ENCODE measurements around the gene SLC22A23.

Gene SLC22A23

DNA sequence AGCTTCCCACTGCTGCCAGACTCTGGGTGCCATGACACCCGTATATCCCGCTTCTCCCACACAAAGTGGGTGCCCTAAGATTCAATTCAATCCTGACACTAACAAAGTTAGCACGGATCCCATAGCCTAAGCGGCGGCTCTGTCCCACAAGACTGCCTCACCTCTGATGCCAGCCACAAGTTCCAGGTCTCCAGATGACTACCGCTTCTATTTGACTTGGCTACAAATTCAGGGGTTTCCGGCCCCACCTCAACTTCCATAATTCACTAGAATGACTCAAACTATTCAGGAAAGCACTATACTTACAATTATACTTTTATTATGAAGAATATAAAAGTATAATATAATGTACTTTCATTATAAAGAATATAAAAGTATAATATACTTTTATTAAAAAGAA, 24.8 kb upstream of the SLC22A23 start:
- Mint-ChIP-seq H3K9me3 (peaks cover 17% of the 10 kb centered on the region), H3K27me3 (ENCODE audit: low read depth, poor library complexity) (peaks cover 2% of the 10 kb centered on the region), H3K36me3 (ENCODE audit: low read depth) (no peaks in the 10 kb centered on the region), H3K4me3 (no peak overlapping the region), H3K4me1 (peaks cover 36% of the 10 kb centered on the region), H3K27ac (no peak overlapping the region)
- no peak for TF ChIP-seq CTCF (IDR thresholded peaks at IDR 0.05)
- DNase-seq, result no peak

GRCh38 chr6:3480009-3480408, 23.2 kb upstream of the SLC22A23 start:
- no peak for DNase-seq
- peaks cover 36% of the 10 kb centered on the region for H3K4me1 Mint-ChIP-seq
- TF ChIP-seq CTCF (IDR thresholded peaks at IDR 0.05), result no peak
- peaks cover 17% of the 10 kb centered on the region for H3K9me3 Mint-ChIP-seq
- H3K36me3 Mint-ChIP-seq (ENCODE audit: low read depth), result no peaks in the 10 kb centered on the region
- no peak overlapping the region for H3K4me3 Mint-ChIP-seq
- H3K27me3 Mint-ChIP-seq (ENCODE audit: low read depth, poor library complexity), result peaks cover 4% of the 10 kb centered on the region
- H3K27ac Mint-ChIP-seq, result no peak overlapping the region

DNA sequence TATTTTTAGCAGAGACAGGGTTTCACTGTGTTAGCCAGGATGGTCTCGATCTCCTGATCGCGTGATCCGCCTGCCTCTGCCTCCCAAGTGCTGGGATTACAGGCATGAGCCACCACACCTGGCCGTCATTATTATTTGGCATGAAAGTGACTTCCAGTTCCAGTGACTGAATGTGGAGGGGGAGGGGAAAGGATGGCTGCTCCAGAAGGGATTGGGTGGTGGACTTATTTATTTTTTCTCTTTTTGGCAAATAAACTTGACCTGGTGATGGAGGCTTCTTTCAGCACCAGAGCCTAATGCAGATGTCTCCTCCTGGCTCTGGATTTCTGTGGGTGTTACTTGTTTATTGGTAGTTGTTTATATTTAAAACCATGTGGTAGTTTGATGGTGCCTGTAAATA, 16.9 kb upstream of the SLC22A23 start:
- no peak for DNase-seq
- peaks cover 29% of the 10 kb centered on the region for H3K4me1 Mint-ChIP-seq
- H3K4me3 Mint-ChIP-seq, result no peak overlapping the region
- no peak overlapping the region for H3K27ac Mint-ChIP-seq
- H3K36me3 Mint-ChIP-seq (ENCODE audit: low read depth), result no peaks in the 10 kb centered on the region
- H3K27me3 Mint-ChIP-seq (ENCODE audit: low read depth, poor library complexity), result peaks cover 13% of the 10 kb centered on the region
- no peaks in the 10 kb centered on the region for H3K9me3 Mint-ChIP-seq
- no peak for TF ChIP-seq CTCF (IDR thresholded peaks at IDR 0.05)

DNA sequence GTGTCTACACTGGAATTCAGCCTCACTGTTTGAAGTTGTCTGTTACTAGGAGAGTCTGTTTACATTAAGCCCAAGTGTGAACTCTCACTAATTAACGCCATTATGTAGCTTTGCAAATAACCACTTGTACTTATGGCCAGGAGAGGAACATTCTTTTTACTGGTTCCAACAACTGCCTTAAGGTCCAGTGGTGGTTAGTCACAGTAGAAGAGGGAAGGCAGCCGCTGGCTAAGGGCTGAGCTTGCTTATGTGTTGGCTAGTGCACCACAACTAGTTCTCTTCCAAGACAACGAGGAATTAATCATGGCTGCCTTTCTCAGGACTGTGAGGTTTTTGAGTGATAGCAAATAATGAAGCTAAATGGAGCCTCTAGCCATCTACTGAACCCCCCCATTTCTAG, 14.9 kb upstream of the SLC22A23 start:
- Mint-ChIP-seq H3K4me1 (peaks cover 18% of the 10 kb centered on the region), H3K27ac (no peak overlapping the region), H3K9me3 (no peaks in the 10 kb centered on the region), H3K36me3 (ENCODE audit: low read depth) (no peaks in the 10 kb centered on the region), H3K4me3 (no peak overlapping the region), H3K27me3 (ENCODE audit: low read depth, poor library complexity) (peaks cover 13% of the 10 kb centered on the region)
- DNase-seq, result no peak
- TF ChIP-seq CTCF (IDR thresholded peaks at IDR 0.05), result no peak

DNA sequence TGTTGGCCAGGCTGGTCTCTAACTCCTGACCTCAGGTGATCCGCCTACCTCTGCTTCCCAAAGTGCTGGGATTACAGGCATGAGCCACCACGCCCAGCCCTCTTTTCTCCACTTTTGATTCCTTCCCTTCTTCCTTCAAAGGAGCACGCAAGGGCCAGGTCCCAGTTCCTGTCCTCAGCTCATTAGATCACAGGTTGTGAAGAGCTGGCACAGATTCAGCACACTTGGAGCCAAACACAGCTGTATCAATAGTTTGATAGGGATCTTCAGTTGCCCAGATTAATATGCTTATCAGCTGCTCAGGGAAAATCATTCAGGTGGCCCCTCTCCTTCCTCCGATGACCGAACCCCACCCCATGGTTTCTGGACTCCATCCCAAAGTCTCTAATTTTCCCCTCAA, 14.4 kb upstream of the SLC22A23 start:
- DNase-seq, result no peak
- TF ChIP-seq CTCF (IDR thresholded peaks at IDR 0.05), result no peak
- Mint-ChIP-seq H3K9me3 (no peaks in the 10 kb centered on the region), H3K27ac (no peak overlapping the region), H3K4me1 (peaks cover 18% of the 10 kb centered on the region), H3K36me3 (ENCODE audit: low read depth) (no peaks in the 10 kb centered on the region), H3K4me3 (no peak overlapping the region), H3K27me3 (ENCODE audit: low read depth, poor library complexity) (peaks cover 13% of the 10 kb centered on the region)

GRCh38 chr6:3468585-3468984, 11.7 kb upstream of the SLC22A23 start:
- Mint-ChIP-seq H3K4me1 (peaks cover 18% of the 10 kb centered on the region), H3K9me3 (peaks cover 4% of the 10 kb centered on the region), H3K36me3 (ENCODE audit: low read depth) (no peaks in the 10 kb centered on the region), H3K27me3 (ENCODE audit: low read depth, poor library complexity) (peaks cover 8% of the 10 kb centered on the region), H3K27ac (no peak overlapping the region), H3K4me3 (no peak overlapping the region)
- no peak for DNase-seq
- no peak for TF ChIP-seq CTCF (IDR thresholded peaks at IDR 0.05)
